Ishikawa (cell line): ENCODE results near the gene EMSY.

Experiments
- CEBPB ChIP-seq: IDR thresholded peaks from 2 replicates; pipeline ENCODE4 v1.6.1; 2012
- CREB1 ChIP-seq: IDR thresholded peaks from 2 replicates; pipeline ENCODE4 v1.6.1; 2012; ENCODE audit warnings: low read depth
- EGR1 ChIP-seq: IDR thresholded peaks from 2 replicates; pipeline ENCODE4 v1.6.1; 2012
- EP300 ChIP-seq: IDR thresholded peaks from 2 replicates; pipeline ENCODE4 v1.6.1; 2012; ENCODE audit warnings: borderline replicate concordance
- FOXM1 ChIP-seq: IDR thresholded peaks from 2 replicates; pipeline ENCODE4 v1.6.1; 2012; ENCODE audit warnings: low read depth, borderline replicate concordance
- MAX ChIP-seq: IDR thresholded peaks from 2 replicates; pipeline ENCODE4 v1.6.1; 2012
- NFIC ChIP-seq: IDR thresholded peaks from 2 replicates; pipeline ENCODE4 v1.6.1; 2012
- RAD21 ChIP-seq: IDR thresholded peaks from 2 replicates; pipeline ENCODE4 v1.6.1; 2012; ENCODE audit warnings: low read depth
- REST ChIP-seq: IDR thresholded peaks from 2 replicates; pipeline ENCODE4 v1.6.1; 2012; ENCODE audit warnings: low read depth, mild to moderate bottlenecking
- TAF1 ChIP-seq: IDR thresholded peaks from 2 replicates; pipeline ENCODE4 v1.6.1; 2012; ENCODE audit warnings: low read depth, mild to moderate bottlenecking
- TCF12 ChIP-seq: IDR thresholded peaks from 2 replicates; pipeline ENCODE4 v1.6.1; 2012; ENCODE audit warnings: low read depth
- TEAD4 ChIP-seq: IDR thresholded peaks from 2 replicates; pipeline ENCODE4 v1.6.1; 2012
- USF1 ChIP-seq: IDR thresholded peaks from 2 replicates; pipeline ENCODE4 v1.6.1; 2012
- YY1 ChIP-seq: IDR thresholded peaks from 2 replicates; pipeline ENCODE4 v1.6.1; 2012; ENCODE audit warnings: low read depth
- ZBTB7A ChIP-seq: IDR thresholded peaks from 2 replicates; pipeline ENCODE4 v1.6.1; 2012; ENCODE audit warnings: low read depth

Gene EMSY

GRCh38 chr11:76410851-76411357, 33.9 kb upstream of the EMSY start:
- TF ChIP-seq YY1 (no peak), RAD21 (no peak), CEBPB (no peak)

GRCh38 chr11:76415073-76415472, 29.7 kb upstream of the EMSY start:
- no peak for TF ChIP-seq YY1
- TF ChIP-seq TEAD4 = no peak
- no peak for TF ChIP-seq EP300
- no peak for TF ChIP-seq USF1
- TF ChIP-seq NFIC = no peak
- TF ChIP-seq TAF1 = no peak
- TF ChIP-seq EGR1 = no peak
- no peak; the same call in 1 of the 2 replicates for TF ChIP-seq RAD21
- no peak for TF ChIP-seq MAX

- TF ChIP-seq CEBPB (no peak), RAD21 (peak; percentile 20; the same call in 1 of the 2 replicates)
These were observed 24.9 kb upstream of the EMSY start for GRCh38 chr11:76419896-76420295.

GRCh38 chr11:76424379-76424778, 20.4 kb upstream of the EMSY start:
- TF ChIP-seq ZBTB7A = no peak
- TF ChIP-seq TAF1 = no peak
- no peak for TF ChIP-seq NFIC
- TF ChIP-seq FOXM1 = no peak
- no peak for TF ChIP-seq USF1
- no peak for TF ChIP-seq RAD21
- no peak for TF ChIP-seq TCF12
- TF ChIP-seq EP300 = no peak
- TF ChIP-seq CREB1 = no peak

DNA sequence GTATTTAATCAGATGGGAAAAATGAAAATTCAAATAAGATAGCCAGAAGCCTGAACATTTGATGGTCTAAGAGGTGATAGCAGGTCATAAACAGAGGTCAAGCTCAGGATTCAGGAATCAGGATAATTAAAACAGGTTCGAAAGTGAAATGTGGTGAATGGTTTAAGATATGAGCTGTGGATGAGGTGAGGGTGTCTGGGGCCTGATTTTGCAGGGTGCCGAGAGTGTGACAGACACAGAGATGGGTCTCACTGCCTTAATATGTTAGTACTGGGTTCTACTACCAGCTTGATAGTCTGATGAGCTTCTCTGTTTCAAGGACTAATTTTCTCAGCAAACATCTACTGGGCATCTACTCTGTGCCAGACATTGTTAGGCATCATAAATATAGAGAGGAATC, 19.9 kb upstream of the EMSY start:
- no peak for TF ChIP-seq TEAD4
- no peak for TF ChIP-seq TAF1
- no peak for TF ChIP-seq EP300
- no peak for TF ChIP-seq USF1
- no peak for TF ChIP-seq CREB1
- TF ChIP-seq NFIC = no peak
- TF ChIP-seq CEBPB = no peak
- TF ChIP-seq YY1 = no peak
- TF ChIP-seq ZBTB7A = no peak
- no peak for TF ChIP-seq REST
- TF ChIP-seq MAX = no peak
- TF ChIP-seq TCF12 = no peak

- TF ChIP-seq YY1 (no peak), RAD21 (no peak), CREB1 (no peak), TEAD4 (no peak), ZBTB7A (no peak), TAF1 (no peak)
These were observed 18.2 kb upstream of the EMSY start for GRCh38 chr11:76426660-76427059.

DNA sequence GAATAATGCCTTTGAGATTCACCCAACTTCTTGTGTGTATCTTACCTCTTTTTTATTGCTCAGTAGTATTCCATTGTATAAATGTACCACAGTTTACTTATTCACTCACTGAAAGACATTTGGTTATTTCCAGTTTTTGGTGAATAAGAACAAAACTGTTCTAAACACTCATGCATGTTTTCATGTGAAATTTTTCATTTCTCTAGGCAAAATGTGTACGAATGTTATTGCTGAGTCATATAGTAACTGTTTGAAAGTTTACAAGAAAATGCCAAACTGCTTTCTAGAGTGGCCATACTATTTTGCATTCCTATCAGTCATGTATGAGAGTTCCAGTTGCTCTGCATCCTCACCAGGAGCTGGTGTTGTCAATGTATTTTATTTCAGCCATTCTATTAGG, 8.8 kb upstream of the EMSY start:
- TF ChIP-seq EGR1 (no peak), ZBTB7A (no peak), TEAD4 (no peak), USF1 (no peak), CREB1 (no peak), RAD21 (no peak), NFIC (no peak), EP300 (no peak), TAF1 (no peak), TCF12 (no peak), CEBPB (no peak), FOXM1 (no peak), REST (no peak), YY1 (no peak), MAX (no peak)
